Endothelial cell (in vitro differentiated cells): ENCODE results near the gene AUTS2. TPM values are rescaled to one million over a fixed set of nuclear protein-coding genes. Genes with fewer than 3 reads are reported as not detected.

Experiments used
- DNase-seq: peaks from one replicate; pipeline ENCODE4 v3.0.0; 2021; ENCODE audit warnings: low spot score
- H3K27ac Mint-ChIP-seq: one replicate; pipeline ENCODE4 v1.8.0; 2021; ENCODE audit warnings: mixed read lengths, inconsistent platforms; ENCODE audit not compliant: unreplicated experiment
- H3K27me3 Mint-ChIP-seq: one replicate; pipeline ENCODE4 v1.8.0; 2021; ENCODE audit warnings: mild to moderate bottlenecking, moderate library complexity, mixed read lengths, inconsistent platforms; ENCODE audit not compliant: unreplicated experiment
- H3K36me3 Mint-ChIP-seq: one replicate; pipeline ENCODE4 v1.8.0; 2021; ENCODE audit warnings: mild to moderate bottlenecking, low read depth, mixed read lengths, inconsistent platforms; ENCODE audit not compliant: unreplicated experiment
- H3K4me1 Mint-ChIP-seq: one replicate; pipeline ENCODE4 v1.8.0; 2021; ENCODE audit warnings: mild to moderate bottlenecking, mixed read lengths, inconsistent platforms; ENCODE audit not compliant: unreplicated experiment
- H3K4me3 Mint-ChIP-seq: one replicate; pipeline ENCODE4 v1.8.0; 2021; ENCODE audit warnings: mild to moderate bottlenecking, mixed read lengths, inconsistent platforms; ENCODE audit not compliant: unreplicated experiment
- H3K9me3 Mint-ChIP-seq: one replicate; pipeline ENCODE4 v1.8.0; 2021; ENCODE audit warnings: mixed read lengths, inconsistent platforms; ENCODE audit not compliant: unreplicated experiment
- CTCF ChIP-seq: fragments of 200-600 bp; sonication (generic); IDR thresholded peaks from one replicate; pipeline ENCODE4 v1.5.0; 2021; ENCODE audit warnings: antibody characterized with exemption; ENCODE audit not compliant: unreplicated experiment
- total RNA-seq: library from RNA; stranded (reverse); fragmentation: NEBNext Ultra II Directional; extraction: Animal tissue kit (Norgen Biotek cat#: 25700); gene quantifications from one replicate; pipeline ENCODE4 v1.2.1, GENCODE V29; 2021; ENCODE audit not compliant: unreplicated experiment

AUTS2 gene
- total RNA-seq, 1 donor from 2014 or later, result 103 TPM

- Mint-ChIP-seq H3K4me3 (no peak overlapping the region), H3K9me3 (no peaks in the 10 kb centered on the region), H3K27ac (no peak overlapping the region), H3K4me1 (peaks cover 26% of the 10 kb centered on the region), H3K27me3 (no peaks in the 10 kb centered on the region), H3K36me3 (no peaks in the 10 kb centered on the region)
- DNase-seq, result no peak
- TF ChIP-seq CTCF, result no peak
Observed at GRCh38 chr7:70285187-70285586, 686.9 kb downstream of the AUTS2 start.

- no peak overlapping the region for H3K4me3 Mint-ChIP-seq
- no peak for DNase-seq
- H3K27me3 Mint-ChIP-seq, result no peaks in the 10 kb centered on the region
- no peak overlapping the region for H3K27ac Mint-ChIP-seq
- no peaks in the 10 kb centered on the region for H3K9me3 Mint-ChIP-seq
- peaks cover 26% of the 10 kb centered on the region for H3K4me1 Mint-ChIP-seq
- no peak for TF ChIP-seq CTCF
- no peaks in the 10 kb centered on the region for H3K36me3 Mint-ChIP-seq
Observed at GRCh38 chr7:70285854-70286253, 687.6 kb downstream of the AUTS2 start.

GRCh38 chr7:70288781-70289456, 690.6 kb downstream of the AUTS2 start:
- Mint-ChIP-seq H3K4me3 (no peak overlapping the region), H3K27me3 (no peaks in the 10 kb centered on the region), H3K9me3 (no peaks in the 10 kb centered on the region), H3K36me3 (no peaks in the 10 kb centered on the region), H3K27ac (no peak overlapping the region), H3K4me1 (peaks cover 9% of the 10 kb centered on the region)
- TF ChIP-seq CTCF, result no peak
- DNase-seq, result no peak

- H3K36me3 Mint-ChIP-seq, result no peaks in the 10 kb centered on the region
- no peak for TF ChIP-seq CTCF
- no peaks in the 10 kb centered on the region for H3K27me3 Mint-ChIP-seq
- H3K27ac Mint-ChIP-seq, result no peak overlapping the region
- H3K4me3 Mint-ChIP-seq, result no peak overlapping the region
- DNase-seq, result no peak
- H3K9me3 Mint-ChIP-seq, result no peaks in the 10 kb centered on the region
- H3K4me1 Mint-ChIP-seq, result no peaks in the 10 kb centered on the region
Observed at GRCh38 chr7:70292716-70293115, 694.4 kb downstream of the AUTS2 start.

GRCh38 chr7:70294211-70294911, 696.1 kb downstream of the AUTS2 start:
- no peaks in the 10 kb centered on the region for H3K27me3 Mint-ChIP-seq
- H3K4me3 Mint-ChIP-seq, result no peak overlapping the region
- no peaks in the 10 kb centered on the region for H3K4me1 Mint-ChIP-seq
- H3K36me3 Mint-ChIP-seq, result no peaks in the 10 kb centered on the region
- DNase-seq, result no peak
- no peak overlapping the region for H3K27ac Mint-ChIP-seq
- TF ChIP-seq CTCF, result no peak
- no peaks in the 10 kb centered on the region for H3K9me3 Mint-ChIP-seq
